Measurements from ENCODE around the gene CSNK2A1.

CSNK2A1 gene

DNA sequence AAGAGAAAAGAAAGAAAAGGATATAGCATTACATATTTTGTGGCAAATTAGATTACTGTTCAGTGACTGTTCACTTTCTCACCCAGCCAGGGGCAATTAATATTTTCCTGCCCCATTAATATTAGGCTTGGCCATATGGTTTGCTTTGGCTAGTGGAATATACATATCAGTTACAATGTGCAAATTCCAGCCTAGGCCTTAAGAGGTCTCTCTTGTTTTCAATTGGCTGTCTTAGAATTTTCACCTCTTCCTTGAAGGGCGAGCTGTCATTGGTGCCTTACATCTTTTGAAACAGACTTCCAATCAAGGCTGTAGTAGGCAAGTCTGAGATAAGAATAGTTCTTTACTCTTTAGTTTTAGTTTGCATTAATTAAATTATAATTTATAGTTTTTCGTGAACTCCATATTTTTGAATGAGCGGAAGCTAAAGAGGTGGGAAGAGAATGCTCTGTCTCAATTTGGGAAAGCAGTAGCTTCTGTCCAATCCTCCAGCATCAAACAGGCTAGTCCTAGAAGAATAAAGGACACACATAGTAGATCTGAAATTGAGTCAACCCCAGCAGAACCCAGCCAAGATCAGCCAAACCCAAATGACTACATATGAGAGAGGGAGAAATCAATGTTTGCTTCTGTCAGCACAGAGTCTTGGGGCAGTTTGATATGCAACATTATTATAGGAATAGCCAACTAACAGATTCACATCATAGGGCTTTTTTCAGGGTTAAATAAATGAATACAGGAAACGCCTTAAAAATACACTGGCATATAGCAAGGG, 6.3 kb upstream of the CSNK2A1 start:
- Mint-ChIP-seq H3K4me1 (peaks cover 8% of the 10 kb centered on the region), H3K4me3 (no peak overlapping the region), H3K27ac (no peak overlapping the region), H3K27me3 (ENCODE audit: low read depth, poor library complexity) (peaks cover 65% of the 10 kb centered on the region), H3K36me3 (ENCODE audit: low read depth) (no peaks in the 10 kb centered on the region), H3K9me3 (no peaks in the 10 kb centered on the region)
- no peak for DNase-seq
- TF ChIP-seq, protein P1, sequence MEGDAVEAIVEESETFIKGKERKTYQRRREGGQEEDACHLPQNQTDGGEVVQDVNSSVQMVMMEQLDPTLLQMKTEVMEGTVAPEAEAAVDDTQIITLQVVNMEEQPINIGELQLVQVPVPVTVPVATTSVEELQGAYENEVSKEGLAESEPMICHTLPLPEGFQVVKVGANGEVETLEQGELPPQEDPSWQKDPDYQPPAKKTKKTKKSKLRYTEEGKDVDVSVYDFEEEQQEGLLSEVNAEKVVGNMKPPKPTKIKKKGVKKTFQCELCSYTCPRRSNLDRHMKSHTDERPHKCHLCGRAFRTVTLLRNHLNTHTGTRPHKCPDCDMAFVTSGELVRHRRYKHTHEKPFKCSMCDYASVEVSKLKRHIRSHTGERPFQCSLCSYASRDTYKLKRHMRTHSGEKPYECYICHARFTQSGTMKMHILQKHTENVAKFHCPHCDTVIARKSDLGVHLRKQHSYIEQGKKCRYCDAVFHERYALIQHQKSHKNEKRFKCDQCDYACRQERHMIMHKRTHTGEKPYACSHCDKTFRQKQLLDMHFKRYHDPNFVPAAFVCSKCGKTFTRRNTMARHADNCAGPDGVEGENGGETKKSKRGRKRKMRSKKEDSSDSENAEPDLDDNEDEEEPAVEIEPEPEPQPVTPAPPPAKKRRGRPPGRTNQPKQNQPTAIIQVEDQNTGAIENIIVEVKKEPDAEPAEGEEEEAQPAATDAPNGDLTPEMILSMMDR (IDR thresholded peaks at IDR 0.05): no peak

DNA sequence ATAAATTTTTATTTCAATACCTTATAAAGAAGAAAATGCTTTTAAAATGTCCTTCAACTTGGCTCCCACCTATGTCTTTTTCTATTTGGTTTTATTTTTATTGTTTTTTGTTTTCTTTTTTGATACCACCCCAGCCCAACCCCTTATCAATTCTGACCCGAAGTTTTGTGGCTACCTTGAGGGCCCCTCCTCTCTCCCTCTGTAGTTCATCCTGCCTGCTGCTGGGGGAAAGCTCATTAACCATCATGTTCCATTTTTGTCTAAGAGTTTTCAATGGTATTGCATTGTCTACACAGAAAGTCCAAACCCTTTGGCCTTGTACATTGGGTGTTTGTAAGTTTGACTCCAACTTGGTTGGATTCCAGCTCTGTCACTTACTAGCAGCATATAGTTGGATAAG, 5.3 kb upstream of the CSNK2A1 start:
- Mint-ChIP-seq H3K4me1 (peaks cover 17% of the 10 kb centered on the region), H3K9me3 (peaks cover 7% of the 10 kb centered on the region), H3K36me3 (ENCODE audit: low read depth) (no peaks in the 10 kb centered on the region), H3K27me3 (ENCODE audit: low read depth, poor library complexity) (peaks cover 60% of the 10 kb centered on the region), H3K4me3 (no peak overlapping the region), H3K27ac (no peak overlapping the region)
- DNase-seq: no peak
- TF ChIP-seq, protein P1 (IDR thresholded peaks at IDR 0.05): no peak

DNA sequence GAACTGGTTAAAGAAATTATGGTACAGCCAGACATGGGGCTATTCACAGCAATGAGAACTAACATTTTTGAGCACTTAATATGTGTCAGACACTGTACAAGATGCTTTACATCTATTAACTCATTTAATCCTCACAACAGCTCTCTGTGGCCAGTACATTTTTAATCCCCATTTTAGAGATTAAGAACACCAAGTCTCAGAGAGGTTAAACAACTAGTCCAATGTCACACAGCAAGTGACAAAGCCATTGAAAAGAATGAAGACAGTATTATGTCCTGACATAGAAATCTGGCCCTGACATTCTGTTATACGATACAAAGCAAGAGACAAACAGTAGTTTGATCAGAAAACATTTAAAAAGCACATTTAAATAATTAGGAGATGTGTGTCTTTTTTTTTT, 3.8 kb upstream of the CSNK2A1 start:
- Mint-ChIP-seq H3K4me3 (no peak overlapping the region), H3K4me1 (peaks cover 26% of the 10 kb centered on the region), H3K9me3 (peaks cover 13% of the 10 kb centered on the region), H3K36me3 (ENCODE audit: low read depth) (peaks cover 6% of the 10 kb centered on the region), H3K27ac (no peak overlapping the region), H3K27me3 (ENCODE audit: low read depth, poor library complexity) (peaks cover 49% of the 10 kb centered on the region)
- no peak for DNase-seq
- TF ChIP-seq, protein P1 (IDR thresholded peaks at IDR 0.05): no peak

DNA sequence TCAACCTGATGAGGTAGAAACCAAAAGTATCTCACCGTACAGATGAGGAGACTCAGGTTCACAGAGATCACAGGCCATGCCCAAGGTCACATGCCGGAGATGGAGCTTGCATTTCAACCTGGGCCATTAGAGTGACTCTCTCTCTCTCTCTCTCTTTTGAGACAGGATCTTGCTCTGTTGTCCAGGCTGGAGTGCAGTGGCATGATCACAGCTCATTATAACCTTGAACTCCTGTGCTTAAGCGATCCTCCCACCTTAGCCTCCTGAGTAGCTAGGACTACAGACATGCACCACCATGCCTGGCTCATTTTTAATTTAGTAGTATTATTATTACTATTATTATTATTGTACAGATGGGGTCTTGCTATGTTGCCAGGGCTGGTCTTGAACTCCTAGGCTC, 2.8 kb upstream of the CSNK2A1 start:
- Mint-ChIP-seq H3K9me3 (peaks cover 20% of the 10 kb centered on the region), H3K4me3 (no peak overlapping the region), H3K27me3 (ENCODE audit: low read depth, poor library complexity) (peaks cover 41% of the 10 kb centered on the region), H3K36me3 (ENCODE audit: low read depth) (peaks cover 16% of the 10 kb centered on the region), H3K4me1 (peaks cover 33% of the 10 kb centered on the region), H3K27ac (no peak overlapping the region)
- DNase-seq: no peak
- TF ChIP-seq, protein P1 (IDR thresholded peaks at IDR 0.05): no peak

GRCh38 chr20:544153-544725, 649 bp upstream of the CSNK2A1 start:
- DNase-seq: no peak
- TF ChIP-seq, protein P1 (IDR thresholded peaks at IDR 0.05): no peak

More at GRCh38 chr20:544153-544725, 649 bp upstream of the CSNK2A1 start:
- Mint-ChIP-seq H3K36me3 (ENCODE audit: low read depth) (peaks cover 37% of the 10 kb centered on the region), H3K4me1 (peaks cover 25% of the 10 kb centered on the region), H3K9me3 (peaks cover 41% of the 10 kb centered on the region), H3K27me3 (ENCODE audit: low read depth, poor library complexity) (peaks cover 26% of the 10 kb centered on the region), H3K4me3 (peak overlapping the region; percentile 90), H3K27ac (peak overlapping the region; percentile 100)
